CD4-positive, alpha-beta T cell (primary cell): ENCODE measurements around the gene NRROS. TPM values are rescaled to one million over a fixed set of nuclear protein-coding genes. Genes with fewer than 3 reads are reported as not detected.
"Not testable (repeated sequence)": the region's sequence is repeated elsewhere in the genome, so short reads cannot be mapped to it uniquely, and the experiment has no call there.

Source experiments
- ATAC-seq: fragments of 200-7000 bp; cut with Tn5 transposase; one replicate; pipeline ENCODE4 v1.10.0; 2022; ENCODE audit warnings: mild to moderate bottlenecking; ENCODE audit not compliant: poor library complexity
- CTCF ChIA-PET: fragments of 350-600 bp; sonication (Branson Sonifier 250); formaldehyde crosslinking; loops from one replicate; lab custom pipeline; 2021; ENCODE audit warnings: antibody characterized with exemption, inconsistent platforms; lab: Charles Lee
- POLR2A ChIA-PET: fragments of 350-600 bp; sonication (Branson Sonifier 250); formaldehyde crosslinking; loops from one replicate; lab custom pipeline; 2021; ENCODE audit warnings: antibody characterized with exemption, inconsistent platforms; lab: Charles Lee
- DNase-seq, 14 experiments: peaks; one replicate each; pipeline ENCODE4 v3.0.0-alpha.2; 2013 to 2020; ENCODE audit warnings: mixed read lengths in 2 of 14
- H3K27ac ChIP-seq, 2 donors: one replicate each; pipeline versions ENCODE4 v1.5.1 to v1.7.0; 2013; ENCODE audit warnings: low read length in 2 of 2, low read depth in 1 of 2, mild to moderate bottlenecking in 1 of 2
- H3K27me3 ChIP-seq, 2 experiments: 1 replicate in 1 of 2; 2 replicates in 1 of 2; pipeline versions ENCODE4 v1.6.1 to v1.7.0; 2013; ENCODE audit warnings: low read length in 2 of 2, control low read depth in 1 of 2, mild to moderate bottlenecking in 1 of 2, moderate library complexity in 1 of 2; ENCODE audit not compliant: insufficient read depth in 2 of 2, control insufficient read depth in 1 of 2
- H3K36me3 ChIP-seq: one replicate; pipeline ENCODE4 v1.6.1; 2013; ENCODE audit warnings: low read length, control low read depth; ENCODE audit not compliant: insufficient read depth
- H3K4me1 ChIP-seq: one replicate; pipeline ENCODE4 v1.6.1; 2013; ENCODE audit warnings: low read length, control low read depth; ENCODE audit not compliant: insufficient read depth
- H3K4me3 ChIP-seq: one replicate; pipeline ENCODE4 v1.5.1; 2013; ENCODE audit warnings: mild to moderate bottlenecking, low read length, moderate library complexity
- H3K9me3 ChIP-seq, 2 experiments: 1 replicate in 1 of 2; 2 replicates in 1 of 2; pipeline versions ENCODE4 v1.6.1 to v1.7.0; 2013; ENCODE audit warnings: low read length in 2 of 2, mild to moderate bottlenecking in 2 of 2, control low read depth in 1 of 2, moderate library complexity in 1 of 2; ENCODE audit not compliant: control insufficient read depth in 1 of 2, insufficient read depth in 1 of 2
- H3K27ac Mint-ChIP-seq: one replicate; pipeline ENCODE4 v1.8.0; 2020; ENCODE audit warnings: mixed read lengths
- H3K27me3 Mint-ChIP-seq: one replicate; pipeline ENCODE4 v1.8.0; 2021; ENCODE audit warnings: mixed read lengths
- H3K36me3 Mint-ChIP-seq: one replicate; pipeline ENCODE4 v1.8.0; 2021; ENCODE audit warnings: low read depth, mixed read lengths
- H3K4me1 Mint-ChIP-seq: one replicate; pipeline ENCODE4 v1.8.0; 2021; ENCODE audit warnings: low read depth, mixed read lengths
- H3K4me3 Mint-ChIP-seq: one replicate; pipeline ENCODE4 v1.8.0; 2020; ENCODE audit warnings: mild to moderate bottlenecking, mixed read lengths
- H3K9me3 Mint-ChIP-seq: one replicate; pipeline ENCODE4 v1.8.0; 2020; ENCODE audit warnings: mixed read lengths
- CTCF ChIP-seq: fragments of 200-600 bp; IDR thresholded peaks from one replicate; pipeline ENCODE4 v1.8.0; 2022; ENCODE audit warnings: antibody characterized with exemption, mild to moderate bottlenecking
- intact Hi-C, 2 experiments: fragments of 100-400 bp; cut with DNase I in 1 of 2; cut with micrococcal nuclease in 1 of 2; formaldehyde crosslinking; loops; one replicate each; pipeline versions ENCODE4 v1.15.1 to v1.9.0; 2023 to 2025; cut with DNase I, micrococcal nuclease
- polyA plus RNA-seq, 2 donors: library from polyadenylated mRNA; unstranded; fragments of 120-200 nt; gene quantifications; one replicate each; pipeline ENCODE4 v1.2.1, GENCODE V29; 2013
- total RNA-seq, 174 experiments: library from RNA in 2 of 174; stranded (reverse) in 2 of 174; gene quantifications; one replicate each; pipeline ENCODE4 v1.2.3 and lab custom pipeline; 2021 to 2026

The NRROS gene
- 1 to 10 TPM; 7.4 to 8.4 TPM for total RNA-seq
- polyA plus RNA-seq (2013, experiment 1 of 2), result 18.3 TPM
- 15.3 TPM for polyA plus RNA-seq (2013, experiment 2 of 2)
- total RNA-seq (lab: John Stamatoyannopoulos, UW), result 2.5 to 27.4 (median 10.3) reads per million in 172 experiments

DNA sequence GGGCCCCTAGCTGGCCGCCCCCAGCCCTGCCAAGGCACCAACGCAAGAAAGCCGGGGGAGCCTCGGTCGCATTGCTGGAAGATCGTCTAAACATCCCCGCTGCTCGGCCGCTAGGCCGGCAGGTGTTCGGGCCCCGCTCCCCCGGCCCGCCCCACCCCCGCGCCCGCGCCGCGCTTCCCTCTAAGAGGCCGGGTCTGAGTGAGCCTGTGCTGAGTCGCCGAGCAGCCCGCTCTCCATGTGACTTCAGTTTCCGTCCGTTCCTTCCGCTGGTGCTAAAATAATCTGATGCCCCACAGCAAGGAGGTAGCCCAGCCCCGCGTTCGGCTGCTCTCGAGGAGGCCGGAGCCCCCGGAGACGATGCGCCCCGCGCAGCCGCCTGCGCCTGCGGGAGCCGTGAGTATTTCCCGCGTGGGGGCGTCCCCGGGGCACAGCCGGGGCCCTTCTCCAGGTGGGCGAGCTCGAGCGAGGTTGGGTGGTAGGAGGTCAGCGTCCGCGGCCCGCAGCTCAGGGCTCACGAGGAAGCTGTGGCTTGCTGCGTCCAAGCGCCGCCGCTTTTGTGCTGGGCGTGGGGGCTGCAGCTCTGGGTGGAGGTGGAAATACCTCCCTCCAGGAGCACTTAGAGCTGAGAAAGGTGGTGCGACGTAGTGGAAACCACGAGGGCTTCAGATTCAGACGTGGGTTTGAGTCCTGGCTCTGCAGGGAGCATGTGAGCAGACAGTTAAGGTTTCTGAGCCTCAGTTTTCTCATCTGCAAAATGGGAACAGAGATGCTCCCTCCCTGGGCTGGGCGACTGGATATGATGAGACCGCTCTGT lies at the start of gene NRROS:
Gene NRROS, plus strand, starts transcription at position 212 of the 814 bp plus-strand sequence. CDS start 14,846 bp downstream, outside the sequence.
- intact Hi-C loops, result loop anchor here in 1 of 2 experiments (1.0 kb wide), 1 partner anchor 7 kb away; no protein-coding TSS in a partner anchor
- H3K4me3 ChIP-seq, result peak within 1 kb of the TSS; percentile 94
- POLR2A ChIA-PET, result interaction anchor here (0.6 to 7.7 kb wide), 13 partner anchors 9 to 600 kb away, joined by 3 to 76 read pairs (median 5); partner anchors contain the start of genes CEP19, FBXO45, NCBP2 and PAK2

DNA sequence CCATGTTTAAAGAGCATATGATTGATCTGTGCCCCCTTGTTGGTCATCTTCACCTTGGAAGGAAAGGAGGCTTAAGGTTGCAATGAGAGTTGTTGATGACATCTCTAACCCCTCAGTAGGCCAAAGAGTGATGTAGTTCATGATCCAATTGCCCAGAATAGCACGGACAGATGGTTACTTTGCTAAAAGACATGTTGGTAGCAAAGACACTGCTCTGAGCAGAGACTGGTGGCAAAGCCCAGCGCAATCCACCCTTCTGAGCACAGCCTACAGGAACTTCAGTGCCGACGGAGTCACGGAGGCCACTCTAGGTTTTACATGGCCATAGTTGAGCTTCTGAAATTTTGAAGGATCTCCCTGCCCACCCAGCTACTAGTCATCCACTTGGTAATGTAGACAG lies 49.2 kb upstream of the NRROS start:
- H3K36me3 ChIP-seq, result no peaks in the 10 kb centered on the region
- CTCF ChIA-PET, result no interaction called here
- Mint-ChIP-seq H3K36me3 (peaks cover 20% of the 10 kb centered on the region), H3K4me3 (no peak overlapping the region), H3K27ac (no peak overlapping the region), H3K27me3 (no peaks in the 10 kb centered on the region), H3K9me3 (no peaks in the 10 kb centered on the region), H3K4me1 (no peaks in the 10 kb centered on the region)
- TF ChIP-seq CTCF, result no peak
- no peaks in the 10 kb centered on the region for H3K4me1 ChIP-seq
- H3K27me3 ChIP-seq, result peaks cover 0 to 3% of the 10 kb centered on the region in 2 experiments
- DNase-seq, result no peak
- no peak overlapping the region for H3K27ac ChIP-seq
- POLR2A ChIA-PET, result no interaction called here
- H3K9me3 ChIP-seq, result no peaks in the 10 kb centered on the region
- H3K4me3 ChIP-seq, result no peak overlapping the region
- intact Hi-C loops, result no loop called here
- no peak for ATAC-seq

More for the DNA sequence above, at the start of gene NRROS:
- Mint-ChIP-seq H3K9me3 (no peaks in the 10 kb centered on the region), H3K27me3 (no peaks in the 10 kb centered on the region), H3K4me3 (peak within 1 kb of the TSS; percentile 86), H3K4me1 (peaks cover 77% of the 10 kb centered on the region), H3K36me3 (peaks cover 31% of the 10 kb centered on the region), H3K27ac (peak within 1 kb of the TSS; percentile 91)
- DNase-seq (peak; percentile 29 to 79 (median 54)), ATAC-seq (peak; percentile 39)
- no peaks in the 10 kb centered on the region for H3K9me3 ChIP-seq
- no peaks in the 10 kb centered on the region for H3K27me3 ChIP-seq
- peaks cover 10% of the 10 kb centered on the region for H3K36me3 ChIP-seq
- no peak for TF ChIP-seq CTCF
- peaks cover 73% of the 10 kb centered on the region for H3K4me1 ChIP-seq
- peak within 1 kb of the TSS; percentile 60 to 81 for H3K27ac ChIP-seq
- CTCF ChIA-PET, result interaction anchor here (1.0 to 3.5 kb wide), 7 partner anchors 11 to 111 kb away, joined by 3 to 25 read pairs (median 4); no protein-coding TSS in a partner anchor

DNA sequence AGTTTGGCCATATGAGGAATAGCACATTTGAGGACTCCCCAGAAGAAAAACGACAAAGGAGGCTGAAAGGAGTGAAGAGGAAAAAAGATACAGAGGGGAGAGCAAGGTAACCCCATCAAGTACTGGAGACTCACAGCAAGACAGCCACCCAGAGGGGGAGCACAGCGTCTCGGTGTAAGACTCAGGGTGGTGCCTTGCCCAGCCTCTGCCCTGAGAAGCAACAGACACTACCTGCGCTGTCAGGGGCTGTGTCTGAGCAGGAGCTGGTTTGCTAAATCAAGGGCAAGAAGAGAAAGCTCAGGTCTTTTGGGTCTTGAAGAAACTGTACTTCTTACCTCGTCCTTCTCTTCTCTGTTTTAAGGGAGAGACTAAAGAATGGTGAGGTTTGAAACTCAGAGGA lies 43.1 kb upstream of the NRROS start:
- DNase-seq, result no peak
- ChIA-PET CTCF (no interaction called here), POLR2A (interaction anchor here (0.7 kb wide), 2 partner anchors 20 to 346 kb away, joined by 3 read pairs; partner anchors contain the start of gene NCBP2)
- Histone ChIP-seq H3K9me3 (no peaks in the 10 kb centered on the region), H3K4me3 (no peak overlapping the region), H3K4me1 (peaks cover 4% of the 10 kb centered on the region), H3K27me3 (peaks cover 0 to 3% of the 10 kb centered on the region in 2 experiments), H3K27ac (no peak overlapping the region), H3K36me3 (no peaks in the 10 kb centered on the region)
- Mint-ChIP-seq H3K9me3 (no peaks in the 10 kb centered on the region), H3K27ac (no peak overlapping the region), H3K4me3 (no peak overlapping the region), H3K36me3 (no peaks in the 10 kb centered on the region), H3K4me1 (peaks cover 10% of the 10 kb centered on the region), H3K27me3 (no peaks in the 10 kb centered on the region)
- no peak for TF ChIP-seq CTCF
- intact Hi-C loops, result no loop called here
- ATAC-seq, result no peak

- H3K4me1 ChIP-seq, H3K36me3 ChIP-seq, H3K27ac ChIP-seq, H3K9me3 Mint-ChIP-seq, H3K27ac Mint-ChIP-seq, CTCF ChIA-PET, H3K9me3 ChIP-seq, intact Hi-C loops, H3K27me3 ChIP-seq, H3K36me3 Mint-ChIP-seq, H3K27me3 Mint-ChIP-seq: not testable (repeated sequence)
- H3K4me1 Mint-ChIP-seq, result peaks cover 10% of the 10 kb centered on the region
- peak; percentile 51 for ATAC-seq
- H3K4me3 ChIP-seq, result peak overlapping the region; percentile 37
- peak in 10 of 14 experiments; percentile 4 to 65 (median 28) for DNase-seq
- POLR2A ChIA-PET, result interaction anchor here (0.7 to 1.6 kb wide), 7 partner anchors 11 to 405 kb away, joined by 3 to 6 read pairs (median 3); partner anchors contain the start of genes FBXO45 and WDR53
- H3K4me3 Mint-ChIP-seq, result peak overlapping the region; percentile 79
Observed at GRCh38 chr3:196597971-196598733, 41.3 kb upstream of the NRROS start.
